Measurements from ENCODE around the gene SLC15A3. TPM values are rescaled to one million over a fixed set of nuclear protein-coding genes. Genes with fewer than 3 reads are reported as not detected.

Gene SLC15A3
- total RNA-seq, 1 donor from 2014 or later = 66.3 TPM

DNA sequence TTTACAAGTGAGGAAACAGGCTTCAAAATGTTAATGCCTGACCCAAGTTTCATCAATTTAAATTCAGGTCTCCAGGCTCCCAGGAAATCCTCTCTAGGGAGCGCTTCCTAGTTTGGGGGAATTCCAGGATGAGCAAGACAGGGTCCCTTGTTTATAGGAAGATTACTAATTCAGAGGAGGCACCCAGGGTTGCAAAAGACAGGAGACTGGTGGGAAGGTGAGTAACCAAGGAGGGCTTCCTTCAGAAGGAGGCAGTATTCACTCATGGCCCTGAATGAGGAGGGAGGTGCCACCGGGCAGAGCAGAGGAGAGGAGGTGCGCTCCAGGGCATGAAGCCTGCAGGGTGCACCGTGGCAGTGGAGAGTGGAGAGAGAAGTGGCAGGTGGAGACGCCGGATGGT is 26.1 kb downstream of the SLC15A3 start:
- Mint-ChIP-seq H3K27ac (ENCODE audit: unreplicated experiment) (peak overlapping the region; percentile 36), H3K9me3 (ENCODE audit: unreplicated experiment) (peaks cover 1% of the 10 kb centered on the region), H3K4me3 (ENCODE audit: unreplicated experiment) (peak overlapping the region; percentile 86), H3K27me3 (ENCODE audit: low read depth, unreplicated experiment) (no peaks in the 10 kb centered on the region), H3K4me1 (ENCODE audit: low read depth, unreplicated experiment) (peaks cover 8% of the 10 kb centered on the region), H3K36me3 (ENCODE audit: low read depth, unreplicated experiment) (peaks cover 28% of the 10 kb centered on the region)
- Histone ChIP-seq H3K4me2 (ENCODE audit: low read length) (peak overlapping the region; percentile 95), H3K4me1 (ENCODE audit: insufficient read depth, low read length) (peaks cover 19% of the 10 kb centered on the region), H3K9me3 (ENCODE audit: insufficient read depth, low read depth, low read length) (no peaks in the 10 kb centered on the region), H2AFZ (ENCODE audit: low read depth, low read length) (no peak overlapping the region), H3K27ac (ENCODE audit: low read depth, low read length) (no peak overlapping the region), H3K4me3 (ENCODE audit: insufficient read depth, low read depth, low read length) (no peak overlapping the region), H3K27me3 (ENCODE audit: insufficient read depth, low read length) (no peaks in the 10 kb centered on the region), H3K36me3 (ENCODE audit: insufficient read depth, low read length) (peaks cover 7% of the 10 kb centered on the region), H4K20me1 (ENCODE audit: insufficient read depth, low read length) (peaks cover 24% of the 10 kb centered on the region), H3K79me2 (ENCODE audit: insufficient read depth, low read length) (peaks cover 4% of the 10 kb centered on the region), H3K9ac (ENCODE audit: low read length) (no peak overlapping the region)
- DNase-seq (ENCODE audit: low read depth) (peak; percentile 30), FAIRE-seq (no peak)
- TF ChIP-seq EZH2 (IDR thresholded peaks at IDR 0.05; ENCODE audit: insufficient read depth, low read length) = no peak
- TF ChIP-seq, protein P1, sequence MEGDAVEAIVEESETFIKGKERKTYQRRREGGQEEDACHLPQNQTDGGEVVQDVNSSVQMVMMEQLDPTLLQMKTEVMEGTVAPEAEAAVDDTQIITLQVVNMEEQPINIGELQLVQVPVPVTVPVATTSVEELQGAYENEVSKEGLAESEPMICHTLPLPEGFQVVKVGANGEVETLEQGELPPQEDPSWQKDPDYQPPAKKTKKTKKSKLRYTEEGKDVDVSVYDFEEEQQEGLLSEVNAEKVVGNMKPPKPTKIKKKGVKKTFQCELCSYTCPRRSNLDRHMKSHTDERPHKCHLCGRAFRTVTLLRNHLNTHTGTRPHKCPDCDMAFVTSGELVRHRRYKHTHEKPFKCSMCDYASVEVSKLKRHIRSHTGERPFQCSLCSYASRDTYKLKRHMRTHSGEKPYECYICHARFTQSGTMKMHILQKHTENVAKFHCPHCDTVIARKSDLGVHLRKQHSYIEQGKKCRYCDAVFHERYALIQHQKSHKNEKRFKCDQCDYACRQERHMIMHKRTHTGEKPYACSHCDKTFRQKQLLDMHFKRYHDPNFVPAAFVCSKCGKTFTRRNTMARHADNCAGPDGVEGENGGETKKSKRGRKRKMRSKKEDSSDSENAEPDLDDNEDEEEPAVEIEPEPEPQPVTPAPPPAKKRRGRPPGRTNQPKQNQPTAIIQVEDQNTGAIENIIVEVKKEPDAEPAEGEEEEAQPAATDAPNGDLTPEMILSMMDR (IDR thresholded peaks at IDR 0.05; ENCODE audit: insufficient read depth, low read depth, low read length) = no peak

DNA sequence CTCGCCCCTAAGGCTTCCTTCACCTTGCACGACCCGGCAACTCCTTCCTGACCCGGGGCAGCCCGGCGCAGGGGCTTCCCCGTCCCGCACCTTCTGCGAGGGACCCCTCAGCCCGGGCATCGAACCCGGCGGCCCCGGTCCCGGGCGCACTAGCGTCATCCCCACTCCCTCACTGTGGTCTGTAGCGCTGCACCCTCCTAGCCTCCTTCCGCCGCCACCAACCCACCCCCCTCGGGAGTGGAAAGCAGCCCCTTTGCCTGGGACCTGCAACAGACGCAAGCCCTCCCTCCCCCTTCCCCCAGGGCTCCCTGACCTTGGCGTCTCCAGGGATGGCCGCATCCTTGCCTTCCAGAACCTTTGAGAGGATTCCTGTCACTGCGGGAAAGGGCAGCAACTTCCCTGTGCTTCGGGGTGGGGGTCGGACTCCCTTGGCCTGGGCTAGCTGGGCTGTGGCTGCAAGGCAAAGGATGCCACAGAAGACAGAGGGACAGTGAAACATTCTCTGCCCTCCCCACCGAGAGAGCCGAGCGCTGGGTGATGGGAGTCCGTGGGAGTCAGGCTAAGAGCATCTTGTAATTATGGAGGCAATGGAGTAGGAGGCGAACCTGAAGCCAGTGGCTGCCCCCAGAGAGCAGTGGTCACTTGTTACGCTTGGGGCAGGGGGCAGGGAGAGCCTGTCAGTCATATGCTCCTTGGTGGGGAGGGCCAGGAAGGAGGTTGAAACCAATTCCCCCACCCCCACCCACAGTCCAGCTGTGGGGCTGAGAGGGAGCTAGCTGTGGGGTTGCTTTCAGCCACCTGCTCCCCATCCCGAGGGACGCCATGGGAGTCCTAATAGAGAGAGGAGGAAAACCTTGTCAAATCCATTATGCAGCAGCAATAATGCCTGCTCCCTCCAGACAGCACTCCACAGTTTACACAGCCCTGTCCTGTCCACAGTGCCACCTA is 26.8 kb downstream of the SLC15A3 start:
- H3K9me3 ChIP-seq (ENCODE audit: insufficient read depth, low read depth, low read length) = no peaks in the 10 kb centered on the region

More for the DNA sequence above, 26.8 kb downstream of the SLC15A3 start:
- Histone ChIP-seq H4K20me1 (ENCODE audit: insufficient read depth, low read length) (peaks cover 27% of the 10 kb centered on the region), H3K4me3 (ENCODE audit: insufficient read depth, low read depth, low read length) (peak overlapping the region; percentile 67), H3K36me3 (ENCODE audit: insufficient read depth, low read length) (peaks cover 12% of the 10 kb centered on the region), H3K9ac (ENCODE audit: low read length) (peak overlapping the region; percentile 83), H2AFZ (ENCODE audit: low read depth, low read length) (peak overlapping the region; percentile 57), H3K79me2 (ENCODE audit: insufficient read depth, low read length) (peaks cover 8% of the 10 kb centered on the region), H3K27me3 (ENCODE audit: insufficient read depth, low read length) (no peaks in the 10 kb centered on the region), H3K4me2 (ENCODE audit: low read length) (peak overlapping the region; percentile 95), H3K4me1 (ENCODE audit: insufficient read depth, low read length) (peaks cover 19% of the 10 kb centered on the region), H3K27ac (ENCODE audit: low read depth, low read length) (no peak overlapping the region)
- peak overlapping the region; percentile 58 for H3K27ac Mint-ChIP-seq (ENCODE audit: unreplicated experiment)
- no peak for FAIRE-seq
- H3K36me3 Mint-ChIP-seq (ENCODE audit: low read depth, unreplicated experiment) = peaks cover 27% of the 10 kb centered on the region
- peak overlapping the region; percentile 86 for H3K4me3 Mint-ChIP-seq (ENCODE audit: unreplicated experiment)
- DNase-seq (ENCODE audit: low read depth) = no peak
- peaks cover 8% of the 10 kb centered on the region for H3K4me1 Mint-ChIP-seq (ENCODE audit: low read depth, unreplicated experiment)
- no peak for TF ChIP-seq EZH2 (IDR thresholded peaks at IDR 0.05; ENCODE audit: insufficient read depth, low read length)
- TF ChIP-seq, protein P1 (IDR thresholded peaks at IDR 0.05; ENCODE audit: insufficient read depth, low read depth, low read length) = no peak
- peaks cover 1% of the 10 kb centered on the region for H3K9me3 Mint-ChIP-seq (ENCODE audit: unreplicated experiment)
- H3K27me3 Mint-ChIP-seq (ENCODE audit: low read depth, unreplicated experiment) = no peaks in the 10 kb centered on the region

Measured in astrocyte (in vitro differentiated cells and primary cell).